HEK293 (cell line): ENCODE data around the gene ALOX5.

Experiments used
- HOXA7 ChIP-seq: sonication (generic); formaldehyde crosslinking; IDR thresholded peaks from 2 replicates; pipeline ENCODE4 v1.8.1; 2022; ENCODE audit warnings: missing genetic modification reagents, borderline replicate concordance
- HOXD13 ChIP-seq: sonication (generic); formaldehyde crosslinking; IDR thresholded peaks from 2 replicates; pipeline ENCODE4 v1.8.0; 2022; ENCODE audit warnings: missing genetic modification reagents, borderline replicate concordance
- MEIS1 ChIP-seq: sonication (generic); formaldehyde crosslinking; IDR thresholded peaks from 2 replicates; pipeline ENCODE4 v1.8.1; 2022; ENCODE audit warnings: missing genetic modification reagents, mild to moderate bottlenecking, borderline replicate concordance
- OSR2 ChIP-seq: fragments of 450-650 bp; formaldehyde crosslinking; IDR thresholded peaks from 2 replicates; pipeline ENCODE4 v1.5.1; 2016; ENCODE audit warnings: missing biosample characterization, missing genetic modification characterization
- SCRT1 ChIP-seq: fragments of 450-650 bp; formaldehyde crosslinking; IDR thresholded peaks from 2 replicates; pipeline ENCODE4 v1.5.1; 2016; ENCODE audit warnings: missing biosample characterization, missing genetic modification characterization, borderline replicate concordance
- SCRT2 ChIP-seq: fragments of 450-650 bp; formaldehyde crosslinking; IDR thresholded peaks from 2 replicates; pipeline ENCODE4 v1.5.1; 2016; ENCODE audit warnings: missing biosample characterization, missing genetic modification characterization
- SP2 ChIP-seq: fragments of 450-650 bp; formaldehyde crosslinking; IDR thresholded peaks from 2 replicates; pipeline ENCODE4 v1.5.1; 2016; ENCODE audit warnings: missing biosample characterization, missing genetic modification characterization
- ZBTB17 ChIP-seq: fragments of 450-650 bp; formaldehyde crosslinking; IDR thresholded peaks from 2 replicates; pipeline ENCODE4 v1.5.1; 2016; ENCODE audit warnings: missing biosample characterization, missing genetic modification characterization
- ZBTB20 ChIP-seq: fragments of 450-650 bp; formaldehyde crosslinking; IDR thresholded peaks from 2 replicates; pipeline ENCODE4 v1.5.1; 2016; ENCODE audit warnings: missing biosample characterization, missing genetic modification characterization
- ZBTB21 ChIP-seq: fragments of 450-650 bp; formaldehyde crosslinking; IDR thresholded peaks from 2 replicates; pipeline ENCODE4 v1.5.1; 2017; ENCODE audit warnings: missing biosample characterization, missing genetic modification characterization
- ZBTB48 ChIP-seq: fragments of 450-650 bp; formaldehyde crosslinking; IDR thresholded peaks from 2 replicates; pipeline ENCODE4 v1.5.1; 2016; ENCODE audit warnings: missing biosample characterization, missing genetic modification characterization
- ZNF112 ChIP-seq: fragments of 450-650 bp; formaldehyde crosslinking; IDR thresholded peaks from 2 replicates; pipeline ENCODE4 v1.5.0; 2017; ENCODE audit warnings: missing biosample characterization, missing genetic modification characterization
- ZNF19 ChIP-seq: fragments of 450-650 bp; formaldehyde crosslinking; IDR thresholded peaks from 2 replicates; pipeline ENCODE4; 2016; ENCODE audit warnings: missing biosample characterization, missing genetic modification characterization, low read depth
- ZNF211 ChIP-seq: fragments of 450-650 bp; formaldehyde crosslinking; IDR thresholded peaks from 2 replicates; pipeline ENCODE4 v1.5.1; 2016; ENCODE audit warnings: low read depth, missing biosample characterization, missing genetic modification characterization
- ZNF266 ChIP-seq: fragments of 450-650 bp; formaldehyde crosslinking; IDR thresholded peaks from 2 replicates; pipeline ENCODE4 v1.5.1; 2016; ENCODE audit warnings: missing biosample characterization, missing genetic modification characterization, low read depth
- ZNF274 ChIP-seq, 2 experiments: fragments of 200-500 bp in 1 of 2; fragments of 450-650 bp in 1 of 2; sonication (Bioruptor generic) in 1 of 2; formaldehyde crosslinking in 1 of 2; IDR thresholded peaks; 2 replicates each; pipeline versions ENCODE4 v1.5.1 to v1.6.1; 2014 to 2016; ENCODE audit warnings: borderline replicate concordance in 1 of 2, inconsistent platforms in 1 of 2, low read length in 1 of 2, missing biosample characterization in 1 of 2, missing genetic modification characterization in 1 of 2
- ZNF341 ChIP-seq: fragments of 450-650 bp; formaldehyde crosslinking; IDR thresholded peaks from 2 replicates; pipeline ENCODE4; 2016; ENCODE audit warnings: low read depth, missing biosample characterization, missing genetic modification characterization
- ZNF501 ChIP-seq: fragments of 450-650 bp; formaldehyde crosslinking; IDR thresholded peaks from 2 replicates; pipeline ENCODE4 v1.5.1; 2016; ENCODE audit warnings: missing biosample characterization, missing genetic modification characterization
- ZNF510 ChIP-seq: fragments of 450-650 bp; formaldehyde crosslinking; IDR thresholded peaks from 2 replicates; pipeline ENCODE4 v1.5.1; 2018; ENCODE audit warnings: mild to moderate bottlenecking, missing genetic modification characterization, missing biosample characterization; ENCODE audit not compliant: insufficient replicate concordance
- ZNF529 ChIP-seq: fragments of 450-650 bp; formaldehyde crosslinking; IDR thresholded peaks from 2 replicates; pipeline ENCODE4 v1.5.1; 2017; ENCODE audit warnings: missing genetic modification characterization, missing biosample characterization; ENCODE audit not compliant: insufficient replicate concordance
- ZNF548 ChIP-seq: fragments of 450-650 bp; formaldehyde crosslinking; IDR thresholded peaks from 2 replicates; pipeline ENCODE4 v1.5.1; 2016; ENCODE audit warnings: missing biosample characterization, missing genetic modification characterization
- ZNF558 ChIP-seq: fragments of 450-650 bp; formaldehyde crosslinking; IDR thresholded peaks from 2 replicates; pipeline ENCODE4 v1.5.1; 2016; ENCODE audit warnings: missing biosample characterization, missing genetic modification characterization
- ZNF560 ChIP-seq: fragments of 450-650 bp; formaldehyde crosslinking; IDR thresholded peaks from 2 replicates; pipeline ENCODE4 v1.5.1; 2017; ENCODE audit warnings: missing biosample characterization, missing genetic modification characterization, borderline replicate concordance
- ZNF561 ChIP-seq: fragments of 450-650 bp; IDR thresholded peaks from 2 replicates; pipeline ENCODE4 v1.5.1; 2018; ENCODE audit warnings: missing biosample characterization, missing genetic modification characterization, borderline replicate concordance
- ZNF596 ChIP-seq: fragments of 450-650 bp; IDR thresholded peaks from 2 replicates; pipeline ENCODE4 v1.5.0; 2018; ENCODE audit warnings: missing biosample characterization, mild to moderate bottlenecking, missing genetic modification characterization, moderate library complexity
- ZNF660 ChIP-seq: fragments of 450-650 bp; IDR thresholded peaks from 2 replicates; pipeline ENCODE4 v1.5.1; 2018; ENCODE audit warnings: missing biosample characterization, mild to moderate bottlenecking, missing genetic modification characterization
- ZNF670 ChIP-seq: fragments of 450-650 bp; formaldehyde crosslinking; IDR thresholded peaks from 2 replicates; pipeline ENCODE4 v1.5.1; 2016; ENCODE audit warnings: missing biosample characterization, missing genetic modification characterization, low read depth
- ZNF776 ChIP-seq: fragments of 450-650 bp; formaldehyde crosslinking; IDR thresholded peaks from 2 replicates; pipeline ENCODE4 v1.5.0; 2017; ENCODE audit warnings: missing biosample characterization, missing genetic modification characterization, borderline replicate concordance
- ZNF785 ChIP-seq: fragments of 450-650 bp; formaldehyde crosslinking; IDR thresholded peaks from 2 replicates; pipeline ENCODE4 v1.5.1; 2016; ENCODE audit warnings: missing biosample characterization, missing genetic modification characterization
- ZNF843 ChIP-seq: fragments of 450-650 bp; formaldehyde crosslinking; IDR thresholded peaks from 2 replicates; pipeline ENCODE4 v1.5.1; 2016; ENCODE audit warnings: missing biosample characterization, missing genetic modification characterization
- TF ChIP-seq, protein P1 (sequence below): fragments of 450-650 bp; formaldehyde crosslinking; IDR thresholded peaks from 2 replicates; pipeline ENCODE4 v1.5.1; 2017; ENCODE audit warnings: missing biosample characterization, missing genetic modification characterization
- TF ChIP-seq, protein P2 (sequence below): fragments of 450-650 bp; formaldehyde crosslinking; IDR thresholded peaks from 2 replicates; pipeline ENCODE4 v1.5.1; 2016; ENCODE audit warnings: missing biosample characterization, missing genetic modification characterization, borderline replicate concordance
- TF ChIP-seq, protein P3 (sequence below): fragments of 450-650 bp; formaldehyde crosslinking; IDR thresholded peaks from 2 replicates; pipeline ENCODE4 v1.5.1; 2016; ENCODE audit warnings: missing biosample characterization, missing genetic modification characterization
- TF ChIP-seq, protein P4 (sequence below): fragments of 450-650 bp; formaldehyde crosslinking; IDR thresholded peaks from 2 replicates; pipeline ENCODE4 v1.5.1; 2016; ENCODE audit warnings: missing biosample characterization, missing genetic modification characterization, low read depth

The ALOX5 gene

DNA sequence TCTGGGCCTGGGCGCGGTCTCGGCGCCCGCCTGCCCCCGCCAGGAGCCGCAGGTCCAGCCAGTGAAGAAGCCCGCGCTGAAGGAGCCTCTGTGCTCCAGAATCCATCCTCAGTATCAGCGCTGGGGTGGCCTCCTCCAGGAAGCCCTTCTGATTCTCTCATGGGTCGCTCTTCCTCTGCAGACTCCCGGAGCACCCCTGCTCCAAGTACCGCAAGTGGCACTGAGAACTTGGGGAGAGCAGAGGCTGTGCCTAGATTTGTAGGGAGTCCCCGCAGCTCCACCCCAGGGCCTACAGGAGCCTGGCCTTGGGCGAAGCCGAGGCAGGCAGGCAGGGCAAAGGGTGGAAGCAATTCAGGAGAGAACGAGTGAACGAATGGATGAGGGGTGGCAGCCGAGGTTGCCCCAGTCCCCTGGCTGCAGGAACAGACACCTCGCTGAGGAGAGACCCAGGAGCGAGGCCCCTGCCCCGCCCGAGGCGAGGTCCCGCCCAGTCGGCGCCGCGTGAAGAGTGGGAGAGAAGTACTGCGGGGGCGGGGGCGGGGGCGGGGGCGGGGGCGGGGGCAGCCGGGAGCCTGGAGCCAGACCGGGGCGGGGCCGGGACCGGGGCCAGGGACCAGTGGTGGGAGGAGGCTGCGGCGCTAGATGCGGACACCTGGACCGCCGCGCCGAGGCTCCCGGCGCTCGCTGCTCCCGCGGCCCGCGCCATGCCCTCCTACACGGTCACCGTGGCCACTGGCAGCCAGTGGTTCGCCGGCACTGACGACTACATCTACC, at the start of gene ALOX5 (continued):
- TF ChIP-seq, protein P1, sequence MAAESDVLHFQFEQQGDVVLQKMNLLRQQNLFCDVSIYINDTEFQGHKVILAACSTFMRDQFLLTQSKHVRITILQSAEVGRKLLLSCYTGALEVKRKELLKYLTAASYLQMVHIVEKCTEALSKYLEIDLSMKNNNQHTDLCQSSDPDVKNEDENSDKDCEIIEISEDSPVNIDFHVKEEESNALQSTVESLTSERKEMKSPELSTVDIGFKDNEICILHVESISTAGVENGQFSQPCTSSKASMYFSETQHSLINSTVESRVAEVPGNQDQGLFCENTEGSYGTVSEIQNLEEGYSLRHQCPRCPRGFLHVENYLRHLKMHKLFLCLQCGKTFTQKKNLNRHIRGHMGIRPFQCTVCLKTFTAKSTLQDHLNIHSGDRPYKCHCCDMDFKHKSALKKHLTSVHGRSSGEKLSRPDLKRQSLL (tag by site-specific recombination), result peak; percentile 58; the same call in 1 of the 2 replicates
- TF ChIP-seq ZNF510 (tag by site-specific recombination) (no peak), ZBTB48 (tag by site-specific recombination) (peak; percentile 48; the same call in 1 of the 2 replicates), SCRT2 (no peak), ZNF596 (tag by site-specific recombination) (no peak), ZNF341 (tag by site-specific recombination) (0 out of 2 replicates have a peak, but pooled peaks have one; percentile 9), ZNF274 (IDR thresholded peaks at IDR 0.05; ENCODE audit: low read length) (no peak), ZNF274 (tag by site-specific recombination; IDR thresholded peaks at IDR 0.05; ENCODE audit: borderline replicate concordance) (no peak), ZNF776 (tag by site-specific recombination) (no peak), MEIS1 (CRISPR knock-in tag) (no peak), ZNF266 (tag by site-specific recombination) (no peak), ZNF558 (tag by site-specific recombination) (no peak), HOXA7 (no peak), ZNF19 (tag by site-specific recombination) (no peak), ZNF529 (tag by site-specific recombination) (no peak), ZNF843 (tag by site-specific recombination) (no peak), ZNF112 (tag by site-specific recombination) (no peak), ZNF670 (tag by site-specific recombination) (no peak), HOXD13 (CRISPR knock-in tag) (no peak), SCRT1 (no peak), ZBTB21 (no peak), ZBTB20 (no peak), ZNF785 (no peak), ZNF501 (peak; percentile 66), ZNF211 (tag by site-specific recombination) (no peak), ZNF561 (tag by site-specific recombination) (0 out of 2 replicates have a peak, but pooled peaks have one; percentile 9), ZNF660 (tag by site-specific recombination) (no peak), OSR2 (no peak), ZNF548 (tag by site-specific recombination) (no peak), ZBTB17 (peak; percentile 91), ZNF560 (no peak), SP2 (tag by site-specific recombination) (peak; percentile 34; the same call in 1 of the 2 replicates)
- TF ChIP-seq, protein P2, sequence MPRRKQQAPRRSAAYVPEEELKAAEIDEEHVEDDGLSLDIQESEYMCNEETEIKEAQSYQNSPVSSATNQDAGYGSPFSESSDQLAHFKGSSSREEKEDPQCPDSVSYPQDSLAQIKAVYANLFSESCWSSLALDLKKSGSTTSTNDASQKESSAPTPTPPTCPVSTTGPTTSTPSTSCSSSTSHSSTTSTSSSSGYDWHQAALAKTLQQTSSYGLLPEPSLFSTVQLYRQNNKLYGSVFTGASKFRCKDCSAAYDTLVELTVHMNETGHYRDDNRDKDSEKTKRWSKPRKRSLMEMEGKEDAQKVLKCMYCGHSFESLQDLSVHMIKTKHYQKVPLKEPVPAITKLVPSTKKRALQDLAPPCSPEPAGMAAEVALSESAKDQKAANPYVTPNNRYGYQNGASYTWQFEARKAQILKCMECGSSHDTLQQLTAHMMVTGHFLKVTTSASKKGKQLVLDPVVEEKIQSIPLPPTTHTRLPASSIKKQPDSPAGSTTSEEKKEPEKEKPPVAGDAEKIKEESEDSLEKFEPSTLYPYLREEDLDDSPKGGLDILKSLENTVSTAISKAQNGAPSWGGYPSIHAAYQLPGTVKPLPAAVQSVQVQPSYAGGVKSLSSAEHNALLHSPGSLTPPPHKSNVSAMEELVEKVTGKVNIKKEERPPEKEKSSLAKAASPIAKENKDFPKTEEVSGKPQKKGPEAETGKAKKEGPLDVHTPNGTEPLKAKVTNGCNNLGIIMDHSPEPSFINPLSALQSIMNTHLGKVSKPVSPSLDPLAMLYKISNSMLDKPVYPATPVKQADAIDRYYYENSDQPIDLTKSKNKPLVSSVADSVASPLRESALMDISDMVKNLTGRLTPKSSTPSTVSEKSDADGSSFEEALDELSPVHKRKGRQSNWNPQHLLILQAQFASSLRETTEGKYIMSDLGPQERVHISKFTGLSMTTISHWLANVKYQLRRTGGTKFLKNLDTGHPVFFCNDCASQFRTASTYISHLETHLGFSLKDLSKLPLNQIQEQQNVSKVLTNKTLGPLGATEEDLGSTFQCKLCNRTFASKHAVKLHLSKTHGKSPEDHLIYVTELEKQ, result no peak
- TF ChIP-seq, protein P3, sequence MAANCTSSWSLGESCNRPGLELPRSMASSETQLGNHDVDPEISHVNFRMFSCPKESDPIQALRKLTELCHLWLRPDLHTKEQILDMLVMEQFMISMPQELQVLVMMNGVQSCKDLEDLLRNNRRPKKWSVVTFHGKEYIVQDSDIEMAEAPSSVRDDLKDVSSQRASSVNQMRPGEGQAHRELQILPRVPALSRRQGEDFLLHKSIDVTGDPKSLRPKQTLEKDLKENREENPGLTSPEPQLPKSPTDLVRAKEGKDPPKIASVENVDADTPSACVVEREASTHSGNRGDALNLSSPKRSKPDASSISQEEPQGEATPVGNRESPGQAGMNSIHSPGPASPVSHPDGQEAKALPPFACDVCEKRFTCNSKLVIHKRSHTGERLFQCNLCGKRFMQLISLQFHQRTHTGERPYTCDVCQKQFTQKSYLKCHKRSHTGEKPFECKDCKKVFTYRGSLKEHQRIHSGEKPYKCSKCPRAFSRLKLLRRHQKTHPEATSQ (tag by site-specific recombination), result no peak
- TF ChIP-seq, protein P4, sequence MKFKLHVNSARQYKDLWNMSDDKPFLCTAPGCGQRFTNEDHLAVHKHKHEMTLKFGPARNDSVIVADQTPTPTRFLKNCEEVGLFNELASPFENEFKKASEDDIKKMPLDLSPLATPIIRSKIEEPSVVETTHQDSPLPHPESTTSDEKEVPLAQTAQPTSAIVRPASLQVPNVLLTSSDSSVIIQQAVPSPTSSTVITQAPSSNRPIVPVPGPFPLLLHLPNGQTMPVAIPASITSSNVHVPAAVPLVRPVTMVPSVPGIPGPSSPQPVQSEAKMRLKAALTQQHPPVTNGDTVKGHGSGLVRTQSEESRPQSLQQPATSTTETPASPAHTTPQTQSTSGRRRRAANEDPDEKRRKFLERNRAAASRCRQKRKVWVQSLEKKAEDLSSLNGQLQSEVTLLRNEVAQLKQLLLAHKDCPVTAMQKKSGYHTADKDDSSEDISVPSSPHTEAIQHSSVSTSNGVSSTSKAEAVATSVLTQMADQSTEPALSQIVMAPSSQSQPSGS (tag by site-specific recombination), result no peak
